ENCODE measurements around the gene LSG1.
"Not testable (repeated sequence)": the region's sequence is repeated elsewhere in the genome, so short reads cannot be mapped to it uniquely, and the experiment has no call there.

The LSG1 gene

DNA sequence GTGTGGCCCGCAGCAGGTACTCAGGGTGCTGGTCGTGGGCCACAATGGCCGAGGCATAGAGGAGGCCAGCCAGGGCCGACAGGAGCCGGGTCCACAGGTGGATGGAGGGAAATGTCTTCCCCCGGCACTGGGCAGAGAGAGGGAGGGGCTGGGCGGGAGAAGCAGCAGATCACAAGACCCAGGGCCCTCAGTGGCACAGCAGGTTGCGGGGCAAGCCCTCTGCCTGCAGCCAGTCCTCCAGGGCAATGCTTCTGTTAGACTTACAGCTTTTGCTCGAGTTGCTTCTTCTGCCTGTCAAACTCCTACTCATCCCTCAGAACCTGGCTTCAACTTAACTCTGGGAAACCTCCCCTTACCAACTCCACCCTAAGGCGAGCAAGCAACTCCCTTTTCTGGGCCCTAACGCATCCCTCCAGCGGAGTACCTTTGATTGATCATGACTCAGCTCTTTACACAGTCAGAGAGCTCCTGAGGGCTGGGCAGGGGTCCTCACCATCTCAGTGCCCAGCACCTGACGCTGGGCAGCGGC lies 54.8 kb downstream of the LSG1 start:
- ATAC-seq, result no peak

DNA sequence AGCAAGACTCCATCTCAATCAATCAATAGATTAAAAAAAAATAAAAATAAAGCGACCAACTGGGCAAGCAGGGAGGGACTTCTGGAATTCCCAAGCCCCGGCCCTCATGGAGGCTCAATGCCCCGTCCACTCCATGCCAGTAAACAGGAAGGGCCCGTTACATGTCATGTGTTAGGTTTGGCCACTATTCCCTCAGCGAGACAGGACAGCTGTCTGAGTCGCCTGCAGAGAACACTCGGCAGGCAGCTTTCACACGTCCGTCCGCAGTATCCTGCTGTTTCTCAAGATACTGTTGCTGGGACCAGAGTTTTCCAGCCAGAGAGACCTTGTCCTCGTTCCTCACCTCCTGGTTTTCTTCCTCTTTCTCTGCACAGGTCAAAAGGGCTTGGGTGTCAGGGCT lies 56.8 kb downstream of the LSG1 start:
- no peak for ATAC-seq

GRCh38 chr3:194612221-194612620 lies 59.8 kb downstream of the LSG1 start:
- ATAC-seq, result no peak

GRCh38 chr3:194610689-194611088 lies 61.3 kb downstream of the LSG1 start:
- ATAC-seq, result no peak

GRCh38 chr3:194609601-194610000 lies 62.4 kb downstream of the LSG1 start:
- no peak for ATAC-seq

- ATAC-seq, result no peak
Observed at GRCh38 chr3:194608981-194609380, 63.0 kb downstream of the LSG1 start.

DNA sequence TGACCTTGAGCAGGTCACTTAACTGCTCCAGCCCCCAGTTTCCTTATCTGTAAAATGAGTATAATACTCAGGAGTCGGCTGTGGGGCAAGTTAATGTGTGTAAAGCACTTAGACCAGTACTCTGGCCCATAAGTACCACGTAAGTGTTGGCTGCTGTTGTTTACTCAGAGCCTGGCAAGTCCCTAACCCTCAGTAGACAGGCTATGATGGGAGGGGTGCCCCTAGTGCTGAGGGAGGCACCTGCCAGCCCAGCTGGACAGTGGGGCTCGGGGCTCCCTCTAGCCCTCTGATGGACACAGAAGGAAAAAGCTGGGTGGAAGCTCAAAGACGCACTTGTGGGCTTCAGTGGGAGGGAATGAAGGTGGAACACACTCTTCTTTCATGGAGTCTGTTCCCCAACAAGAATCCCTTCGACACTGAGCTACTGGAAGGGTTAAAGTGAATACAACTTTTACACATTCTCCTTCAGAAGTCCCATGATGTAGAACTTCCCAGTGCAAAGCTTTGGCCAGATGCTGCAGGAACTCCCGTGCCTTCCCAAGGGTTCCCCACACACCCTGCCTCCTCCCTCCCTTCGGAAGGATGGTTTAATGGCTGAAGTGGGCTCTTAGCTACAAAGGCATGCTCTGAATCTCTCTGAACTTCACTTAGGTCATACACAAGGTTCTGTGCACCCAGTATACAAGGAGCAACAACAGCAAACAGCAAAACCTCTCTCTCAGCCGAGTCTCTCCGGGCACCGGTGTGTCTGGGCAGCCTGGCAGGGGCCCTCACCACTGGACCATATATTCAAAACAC lies 64.2 kb downstream of the LSG1 start:
- ATAC-seq, result no peak

GRCh38 chr3:194606941-194607340 lies 65.0 kb downstream of the LSG1 start:
- no peak for ATAC-seq

- ATAC-seq, result no peak
Observed at GRCh38 chr3:194606163-194606562, 65.8 kb downstream of the LSG1 start.

GRCh38 chr3:194605314-194605713 lies 66.7 kb downstream of the LSG1 start:
- not testable (repeated sequence) for ATAC-seq

DNA sequence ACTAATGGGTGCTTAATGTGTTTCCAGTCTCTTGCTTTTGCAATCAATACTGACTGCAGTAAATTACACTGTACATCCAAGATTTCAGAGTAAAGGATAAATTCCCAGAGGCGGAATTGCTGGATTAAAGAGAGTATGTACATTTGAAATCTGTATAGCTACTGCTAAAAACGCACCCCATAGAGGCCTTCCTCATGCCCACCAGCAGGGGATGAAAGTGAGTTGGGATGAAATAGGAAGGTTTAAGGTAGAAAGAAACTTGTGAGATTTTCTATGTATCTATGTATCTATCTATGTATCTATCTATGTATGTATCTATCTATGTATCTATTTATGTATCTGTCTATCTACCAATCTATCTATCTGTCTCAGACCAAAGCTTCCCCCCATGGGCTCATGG lies 67.2 kb downstream of the LSG1 start:
- no peak for ATAC-seq

DNA sequence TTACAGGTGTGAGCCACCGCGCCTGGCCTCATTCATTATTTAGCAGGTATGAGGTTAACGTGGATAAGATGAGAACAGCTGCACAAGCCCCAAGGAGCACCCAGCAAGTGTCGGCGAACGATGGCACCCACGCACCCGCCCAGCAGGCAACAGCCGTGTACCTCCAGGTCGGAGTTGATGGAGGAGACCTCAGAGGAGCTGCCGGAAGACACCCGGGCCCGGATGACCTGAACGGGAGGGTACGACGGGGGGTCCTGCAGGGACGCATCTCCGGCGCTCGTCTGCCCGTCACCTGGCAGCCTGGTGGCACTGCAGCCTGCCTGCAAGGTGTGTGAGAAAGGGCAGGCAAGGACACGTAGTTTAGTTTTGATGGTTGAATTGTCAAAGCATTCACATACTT lies 67.9 kb downstream of the LSG1 start:
- no peak for ATAC-seq

GRCh38 chr3:194602669-194603171 lies 69.3 kb downstream of the LSG1 start:
- no peak for ATAC-seq

DNA sequence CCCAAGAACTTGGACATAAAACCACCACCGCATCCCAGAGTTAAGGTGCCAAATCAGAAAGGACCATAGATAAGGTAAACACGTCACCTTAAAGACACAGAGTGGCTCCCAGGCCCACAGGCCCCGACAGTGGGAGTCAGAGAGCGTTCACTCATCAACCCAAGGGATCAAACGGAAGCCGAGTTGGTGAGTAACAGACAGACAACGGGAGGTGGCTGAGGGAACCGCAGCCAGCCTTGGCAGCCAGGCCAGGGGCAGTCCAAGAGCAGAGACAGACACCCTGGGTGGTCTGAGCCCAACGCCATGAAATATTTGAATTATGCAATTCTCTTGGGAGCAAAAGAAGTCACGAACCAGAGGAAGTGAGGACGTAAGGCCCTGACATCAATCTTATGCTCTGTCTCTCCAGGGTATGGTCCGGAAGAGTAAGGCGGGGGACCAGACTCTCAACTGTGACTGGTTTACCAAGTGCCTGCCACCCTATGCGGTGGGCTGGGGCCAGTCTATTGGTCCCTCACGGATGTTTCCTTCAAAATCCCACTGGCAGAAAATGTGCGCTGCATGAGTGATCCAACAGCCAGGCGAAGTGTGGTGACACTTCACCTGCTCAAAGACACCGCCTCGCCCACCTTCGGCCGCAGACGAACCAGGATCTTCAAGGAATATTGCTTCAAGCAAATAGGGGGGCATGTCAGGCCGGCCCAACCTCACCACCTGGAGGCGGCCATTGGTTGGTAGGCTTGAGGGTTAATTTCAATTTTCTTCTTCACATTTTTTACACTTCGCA lies 73.0 kb downstream of the LSG1 start:
- no peak for ATAC-seq

DNA sequence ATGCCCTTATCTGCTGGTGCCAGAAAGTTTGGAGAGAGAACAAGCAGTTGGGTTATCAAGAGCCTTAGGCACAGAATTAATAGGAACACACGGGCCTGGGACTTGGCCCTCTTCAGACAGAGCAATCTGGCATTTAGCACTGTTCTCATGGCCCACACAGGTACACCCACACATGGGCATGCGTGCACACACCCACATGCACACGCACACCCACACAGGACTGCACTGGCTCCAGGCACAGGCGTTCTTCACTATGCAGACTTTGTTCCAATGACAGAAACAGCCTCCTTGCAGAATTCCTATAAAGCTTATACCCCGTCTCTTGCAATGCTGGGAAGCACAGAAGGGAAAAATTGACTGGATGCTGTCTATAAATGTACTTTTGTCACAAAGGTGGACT lies 75.1 kb downstream of the LSG1 start:
- no peak for ATAC-seq

- ATAC-seq, result no peak
Observed at GRCh38 chr3:194592798-194593752, 78.9 kb downstream of the LSG1 start.
